HG03095 (cell line): Measurements from ENCODE around the gene ITGA8.
"Not testable (repeated sequence)": the region's sequence is repeated elsewhere in the genome, so short reads cannot be mapped to it uniquely, and the experiment has no call there.

Experiments used
- ATAC-seq: cut with Tn5 transposase; IDR thresholded peaks from one replicate; pipeline ENCODE4 v1.9.1; 2021; ENCODE audit warnings: moderate library complexity; ENCODE audit not compliant: unreplicated experiment

The ITGA8 gene

GRCh38 chr10:15562578-15562977 is 157.1 kb downstream of the ITGA8 start:
- no peak for ATAC-seq

- ATAC-seq = no peak
Measured at GRCh38 chr10:15562116-15562515, 157.6 kb downstream of the ITGA8 start.

DNA sequence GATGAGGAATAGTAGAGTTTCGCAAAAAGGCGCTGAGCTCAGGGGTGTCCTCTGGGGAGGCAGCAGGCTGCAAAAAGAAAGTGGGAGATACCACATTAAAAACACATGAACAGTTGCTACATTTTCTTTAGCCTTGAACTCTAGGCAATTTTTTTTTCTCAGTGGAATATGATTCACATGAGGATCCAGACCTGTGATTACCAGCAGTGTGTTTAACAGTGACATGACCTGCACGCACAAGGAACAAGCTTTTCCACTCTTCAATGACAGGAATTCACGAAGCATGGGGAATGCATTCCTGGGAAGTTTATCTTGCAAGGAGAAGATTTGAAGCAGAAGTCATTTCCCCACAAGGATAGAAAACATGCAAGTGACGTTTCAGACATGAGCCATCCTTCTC is 161.6 kb downstream of the ITGA8 start:
- no peak for ATAC-seq

- not testable (repeated sequence) for ATAC-seq
Measured at GRCh38 chr10:15557168-15557567, 162.6 kb downstream of the ITGA8 start.

GRCh38 chr10:15550950-15551349 is 168.8 kb downstream of the ITGA8 start:
- ATAC-seq = no peak

- ATAC-seq = no peak
Measured at GRCh38 chr10:15548331-15548730, 171.4 kb downstream of the ITGA8 start.

- ATAC-seq = no peak
Measured at GRCh38 chr10:15546606-15547005, 173.1 kb downstream of the ITGA8 start.

DNA sequence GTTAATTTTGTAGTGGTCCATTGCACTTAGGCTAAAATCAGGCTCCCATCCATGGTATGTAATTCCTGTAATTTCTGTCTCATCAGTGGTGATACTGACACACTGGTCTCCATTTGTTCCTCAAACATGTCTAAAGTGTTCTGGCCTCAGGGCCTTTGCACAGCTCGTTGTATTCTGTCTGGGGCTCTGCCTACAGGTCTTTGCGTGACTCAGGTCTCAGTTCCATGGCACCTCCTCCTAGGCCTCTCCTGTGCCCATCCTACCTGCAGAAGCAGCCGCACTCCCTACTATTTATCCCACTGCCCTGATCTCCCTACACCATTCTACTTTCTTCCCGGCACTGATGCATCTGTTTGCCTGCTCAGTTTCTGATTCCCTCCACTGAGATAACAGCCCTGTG is 173.8 kb downstream of the ITGA8 start:
- ATAC-seq = no peak

- ATAC-seq = no peak
Measured at GRCh38 chr10:15545266-15545665, 174.5 kb downstream of the ITGA8 start.

DNA sequence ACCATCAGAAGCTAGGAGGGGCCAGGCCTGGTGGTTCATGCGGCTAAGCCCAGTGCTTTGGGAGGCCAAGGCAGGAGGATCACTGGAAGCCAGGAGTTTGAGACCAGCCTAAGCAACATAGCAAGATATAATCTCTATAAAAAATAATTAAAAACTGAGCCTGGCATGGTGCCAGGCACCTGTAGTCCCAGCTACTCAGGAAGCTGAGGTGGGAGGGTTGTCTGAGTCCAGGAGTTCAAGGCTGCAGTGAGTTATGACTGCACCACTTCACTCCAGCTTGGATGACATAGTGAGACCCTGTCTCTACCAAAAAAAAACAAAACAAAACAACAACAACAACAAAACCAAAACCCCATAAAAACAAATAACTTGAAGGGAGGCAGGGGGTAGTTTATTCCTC is 175.7 kb downstream of the ITGA8 start:
- ATAC-seq = no peak

DNA sequence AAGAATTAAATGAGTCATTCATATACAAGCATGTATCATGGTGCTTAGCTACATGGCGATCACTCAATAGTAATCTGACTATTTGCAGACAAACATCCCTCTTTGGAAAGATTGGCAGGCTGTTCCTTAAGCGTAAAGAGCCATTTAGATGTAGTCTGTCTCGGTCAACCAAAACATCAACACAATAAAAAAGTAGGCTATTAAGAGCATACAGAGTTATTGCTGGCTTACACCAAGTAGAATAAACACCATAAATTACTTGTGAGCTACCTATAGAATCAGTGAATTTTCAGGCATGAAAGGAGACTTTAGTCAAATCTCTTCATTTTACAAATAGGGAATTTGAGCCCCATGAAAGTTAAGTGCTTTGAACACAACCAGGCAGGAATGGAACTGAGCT is 176.9 kb downstream of the ITGA8 start:
- ATAC-seq = no peak

DNA sequence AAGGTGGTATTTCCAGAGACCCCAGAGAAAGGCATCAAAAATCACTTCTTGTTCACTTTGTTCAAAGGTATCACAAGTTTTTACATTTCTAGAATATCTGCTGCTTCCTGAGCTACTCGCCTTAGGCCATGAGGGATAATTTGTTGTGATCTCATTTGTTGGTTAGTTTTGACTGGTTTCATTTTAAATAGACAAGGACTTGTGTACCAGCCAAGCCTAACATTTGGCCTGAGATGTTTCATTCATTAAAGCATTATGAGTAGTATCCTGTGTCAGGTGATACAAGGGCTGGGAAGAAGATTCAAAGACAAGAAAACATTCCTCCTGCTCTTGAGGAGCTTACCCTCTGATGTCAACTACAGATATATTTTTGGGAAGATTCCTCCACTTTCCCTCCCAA is 178.3 kb downstream of the ITGA8 start:
- no peak for ATAC-seq

DNA sequence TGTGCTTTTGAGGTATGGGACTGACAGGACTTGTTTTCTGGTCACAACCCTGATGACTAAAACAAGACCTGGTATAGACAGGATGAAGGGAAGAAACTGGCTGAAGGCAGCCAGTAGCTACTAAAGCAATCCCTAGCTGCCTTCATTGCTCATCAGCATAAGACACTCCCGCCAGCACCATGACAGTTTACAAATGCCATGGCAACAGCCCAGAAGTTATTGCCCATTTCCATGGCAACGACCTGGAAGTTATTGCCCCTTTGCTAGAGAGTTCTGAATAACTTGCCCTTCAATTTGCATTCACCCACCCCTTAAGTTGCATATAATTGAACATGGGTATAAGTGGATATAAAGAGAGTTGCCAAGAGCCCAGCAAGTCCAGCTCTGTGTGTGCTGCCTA is 179.0 kb downstream of the ITGA8 start:
- ATAC-seq = no peak

GRCh38 chr10:15539262-15539661 is 180.5 kb downstream of the ITGA8 start:
- ATAC-seq = no peak

- ATAC-seq = not testable (repeated sequence)
Measured at GRCh38 chr10:15534928-15535538, 184.7 kb downstream of the ITGA8 start.

GRCh38 chr10:15531927-15532722 is 187.6 kb downstream of the ITGA8 start:
- no peak for ATAC-seq

DNA sequence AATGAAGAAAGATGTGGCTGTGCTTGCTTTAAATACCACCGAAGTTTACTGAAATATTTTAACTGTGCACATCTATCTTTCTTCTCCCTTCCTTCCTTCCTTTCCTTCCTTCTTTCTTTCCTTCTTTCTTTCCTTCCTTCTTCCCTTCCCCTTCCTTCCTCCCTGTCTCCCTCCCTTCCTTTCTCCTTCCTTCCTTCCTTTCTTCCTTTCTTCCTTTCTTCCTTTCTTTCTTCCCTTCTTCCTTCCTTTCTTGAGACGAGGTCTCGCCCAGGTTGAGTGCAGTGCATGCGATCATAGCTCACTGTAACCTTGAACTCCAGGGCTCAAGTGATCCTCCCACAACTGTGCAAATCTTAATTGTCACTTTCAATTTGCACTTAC is 190.9 kb downstream of the ITGA8 start:
- ATAC-seq = no peak

- ATAC-seq = no peak
Measured at GRCh38 chr10:15526754-15527153, 193.0 kb downstream of the ITGA8 start.

DNA sequence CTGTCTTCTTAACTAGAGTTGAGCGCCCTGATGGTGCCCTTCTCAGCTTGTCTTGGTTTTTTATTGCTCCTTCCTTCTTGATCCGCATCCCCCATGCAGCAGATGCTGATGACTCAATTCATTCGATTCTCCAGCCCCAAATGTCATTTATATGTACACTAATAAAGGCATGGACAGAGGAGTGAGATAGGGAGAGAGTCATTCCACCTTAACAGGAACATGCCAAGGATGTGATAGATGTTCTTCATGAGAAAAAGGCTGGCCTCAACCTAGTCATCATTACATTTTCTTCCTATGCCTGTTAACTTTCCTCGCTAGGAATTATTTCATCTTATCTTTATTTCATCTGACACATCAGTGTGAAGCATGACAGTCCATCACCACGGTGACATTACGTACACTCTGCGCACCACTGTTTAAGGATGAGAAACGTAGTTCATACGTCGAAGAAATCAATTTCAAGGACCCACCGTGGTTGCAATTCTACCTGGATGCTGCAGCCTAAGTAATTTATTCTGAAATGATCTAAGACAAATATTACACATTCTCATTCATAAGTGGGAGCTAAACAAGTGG is 198.3 kb downstream of the ITGA8 start:
- ATAC-seq = no peak

DNA sequence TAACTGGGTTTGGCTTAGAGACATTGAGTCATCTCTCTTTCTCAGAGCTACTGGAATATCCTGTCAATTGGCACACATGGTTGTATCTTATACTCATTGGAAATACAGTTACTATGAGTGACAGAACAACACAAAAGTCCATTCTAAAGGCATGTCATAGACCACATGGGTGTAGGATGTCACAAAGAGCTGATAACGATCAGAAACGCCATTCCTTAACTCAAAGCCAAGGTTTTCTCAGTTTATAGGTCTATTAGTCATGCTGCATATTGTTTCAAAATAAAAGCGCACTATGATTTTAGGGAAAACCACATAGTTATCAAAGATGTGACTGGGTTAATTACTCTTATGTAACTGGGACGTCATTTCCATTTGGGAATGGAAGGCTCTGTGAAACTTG is 201.5 kb downstream of the ITGA8 start:
- ATAC-seq = no peak

DNA sequence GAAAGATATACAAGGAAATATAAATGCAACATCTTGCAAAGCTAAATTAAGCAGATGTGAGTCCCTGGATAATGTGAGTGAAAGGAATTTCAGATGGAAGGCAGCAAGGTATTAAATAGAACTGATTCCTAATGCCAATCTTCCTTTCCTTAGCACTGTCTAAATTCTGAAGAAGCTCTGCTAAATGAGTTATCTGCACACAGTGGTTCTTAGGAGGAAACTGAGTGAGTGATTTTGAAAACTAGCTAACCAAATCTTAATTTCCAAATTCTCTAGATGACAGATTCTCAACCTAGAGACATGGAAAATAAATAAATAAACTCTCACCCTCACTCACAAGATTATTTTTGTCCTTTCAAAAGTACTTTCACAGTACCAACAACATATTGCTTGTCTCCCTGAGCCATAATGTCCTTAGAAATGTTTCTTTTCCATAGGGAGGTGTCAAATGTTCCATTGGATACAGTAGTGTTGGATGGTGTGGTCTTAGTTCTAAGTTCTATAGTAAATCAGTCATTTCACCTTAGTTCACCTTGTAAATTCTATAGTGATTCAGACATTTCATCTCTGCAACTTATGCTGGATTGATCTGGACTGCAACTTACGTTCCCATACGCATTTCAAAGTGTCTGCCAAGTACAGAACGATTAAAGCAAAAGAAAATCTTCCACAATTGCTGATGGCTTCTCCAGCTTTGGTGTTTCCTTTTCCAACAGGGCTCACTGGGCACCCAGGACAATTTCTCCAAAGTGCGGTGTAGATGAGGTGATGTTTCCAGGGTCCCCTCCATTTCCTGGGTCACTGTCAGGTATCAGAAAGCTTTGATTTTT is 203.3 kb downstream of the ITGA8 start:
- no peak for ATAC-seq
